Sigmoid colon (tissue), 4 donors: ENCODE data around the gene UBE2E1.

Experiments used
- POLR2A ChIP-seq, 2 donors: fragments of 450-650 bp; IDR thresholded peaks; one replicate each; pipeline ENCODE4 v1.6.1; 2016; ENCODE audit warnings: antibody characterized with exemption in 2 of 2, mild to moderate bottlenecking in 2 of 2, moderate library complexity in 2 of 2
- POLR2AphosphoS5 ChIP-seq, 4 donors: sonication (generic); formaldehyde crosslinking; IDR thresholded peaks; one replicate each; pipeline ENCODE4 v1.6.1; 2017; ENCODE audit warnings: antibody characterized with exemption in 4 of 4
- TF ChIP-seq, protein P1 (sequence below), 4 experiments: fragments of 450-650 bp in 3 of 4; fragments of 200-600 bp in 1 of 4; IDR thresholded peaks; one replicate each; pipeline ENCODE4 v1.5.1; 2016 to 2019; ENCODE audit warnings: antibody characterized with exemption in 4 of 4, mild to moderate bottlenecking in 3 of 4, moderate library complexity in 2 of 4

DNA sequence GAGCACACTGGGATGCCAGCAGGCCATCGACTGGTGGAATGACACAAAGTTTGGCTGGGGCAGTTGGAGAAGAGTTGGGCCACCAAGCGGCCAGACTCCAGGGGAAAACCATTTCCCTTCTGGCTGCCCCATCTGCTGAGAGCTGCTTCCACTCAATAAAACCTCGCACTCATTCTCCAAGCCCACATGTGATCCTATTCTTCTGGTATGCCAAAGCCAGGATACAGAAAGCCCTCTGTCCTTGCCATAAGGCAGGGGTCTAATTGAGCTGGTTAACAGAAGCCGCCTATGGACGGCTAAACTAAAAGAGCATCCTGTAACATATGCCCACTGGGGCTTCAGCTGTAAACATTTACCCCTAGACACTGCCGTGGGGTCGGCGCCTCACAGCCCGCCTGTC lies 55.9 kb downstream of the UBE2E1 start:
- TF ChIP-seq POLR2AphosphoS5 (IDR thresholded peaks at IDR 0.05) (no peak), POLR2A (IDR thresholded peaks at IDR 0.05) (no peak)
- TF ChIP-seq, protein P1, sequence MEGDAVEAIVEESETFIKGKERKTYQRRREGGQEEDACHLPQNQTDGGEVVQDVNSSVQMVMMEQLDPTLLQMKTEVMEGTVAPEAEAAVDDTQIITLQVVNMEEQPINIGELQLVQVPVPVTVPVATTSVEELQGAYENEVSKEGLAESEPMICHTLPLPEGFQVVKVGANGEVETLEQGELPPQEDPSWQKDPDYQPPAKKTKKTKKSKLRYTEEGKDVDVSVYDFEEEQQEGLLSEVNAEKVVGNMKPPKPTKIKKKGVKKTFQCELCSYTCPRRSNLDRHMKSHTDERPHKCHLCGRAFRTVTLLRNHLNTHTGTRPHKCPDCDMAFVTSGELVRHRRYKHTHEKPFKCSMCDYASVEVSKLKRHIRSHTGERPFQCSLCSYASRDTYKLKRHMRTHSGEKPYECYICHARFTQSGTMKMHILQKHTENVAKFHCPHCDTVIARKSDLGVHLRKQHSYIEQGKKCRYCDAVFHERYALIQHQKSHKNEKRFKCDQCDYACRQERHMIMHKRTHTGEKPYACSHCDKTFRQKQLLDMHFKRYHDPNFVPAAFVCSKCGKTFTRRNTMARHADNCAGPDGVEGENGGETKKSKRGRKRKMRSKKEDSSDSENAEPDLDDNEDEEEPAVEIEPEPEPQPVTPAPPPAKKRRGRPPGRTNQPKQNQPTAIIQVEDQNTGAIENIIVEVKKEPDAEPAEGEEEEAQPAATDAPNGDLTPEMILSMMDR (IDR thresholded peaks at IDR 0.05), result no peak
